GM23338 (cell line): ENCODE results near the gene TNNT1. TPM values are rescaled to one million over a fixed set of nuclear protein-coding genes. Genes with fewer than 3 reads are reported as not detected.
"Not testable (repeated sequence)": the region's sequence is repeated elsewhere in the genome, so short reads cannot be mapped to it uniquely, and the experiment has no call there.

Experiments
- ATAC-seq: fragments of 200-7000 bp; cut with Tn5 transposase; 3 replicates; pipeline ENCODE4 v1.9.1; 2020
- DNase-seq: peaks from one replicate; pipeline ENCODE4 v3.0.0-alpha.2; 2015; ENCODE audit warnings: low spot score
- H2AFZ ChIP-seq: fragments of 200-600 bp; sonication (generic); 2 replicates; pipeline ENCODE4 v1.8.0; 2016; ENCODE audit warnings: antibody characterized with exemption, mild to moderate bottlenecking, moderate library complexity
- H3F3A ChIP-seq: fragments of 200-600 bp; sonication (generic); replicated peaks from 2 replicates; pipeline ENCODE4 v1.8.0; 2017; ENCODE audit warnings: antibody characterized with exemption, mixed run types, low read depth
- H3K27ac ChIP-seq: fragments of 200-600 bp; sonication (generic); 2 replicates; pipeline ENCODE4 v1.6.1; 2016; ENCODE audit warnings: low read depth
- H3K27me3 ChIP-seq: fragments of 200-600 bp; sonication (generic); 2 replicates; pipeline ENCODE4 v1.8.0; 2016; ENCODE audit warnings: mild to moderate bottlenecking, mixed run types, moderate library complexity; ENCODE audit not compliant: insufficient read depth
- H3K36me3 ChIP-seq: fragments of 200-600 bp; sonication (generic); 2 replicates; pipeline ENCODE4 v1.8.0; 2016; ENCODE audit warnings: mild to moderate bottlenecking; ENCODE audit not compliant: insufficient read depth
- H3K4me1 ChIP-seq: fragments of 200-600 bp; sonication (generic); 2 replicates; pipeline ENCODE4 v1.8.0; 2016; ENCODE audit warnings: mild to moderate bottlenecking, moderate library complexity; ENCODE audit not compliant: insufficient read depth
- H3K4me2 ChIP-seq: fragments of 200-600 bp; sonication (generic); 2 replicates; pipeline ENCODE4 v1.7.1; 2017; ENCODE audit warnings: mixed run types
- H3K4me3 ChIP-seq: fragments of 200-600 bp; sonication (generic); 2 replicates; pipeline ENCODE4 v1.6.1; 2016; ENCODE audit warnings: mixed run types
- H3K79me2 ChIP-seq: fragments of 200-600 bp; sonication (generic); replicated peaks from 2 replicates; pipeline ENCODE4 v1.8.0; 2017; ENCODE audit warnings: mild to moderate bottlenecking; ENCODE audit not compliant: insufficient read depth
- H3K9me2 ChIP-seq: fragments of 200-600 bp; sonication (generic); 2 replicates; pipeline ENCODE4 v1.8.0; 2017; ENCODE audit not compliant: insufficient read depth
- H4K20me1 ChIP-seq: fragments of 200-600 bp; sonication (generic); replicated peaks from 2 replicates; pipeline ENCODE4 v1.8.0; 2017; ENCODE audit warnings: mild to moderate bottlenecking; ENCODE audit not compliant: insufficient read depth
- H3K27ac Mint-ChIP-seq: 2 replicates; pipeline ENCODE4 v1.8.0; 2020; ENCODE audit warnings: inconsistent platforms, mild to moderate bottlenecking, moderate library complexity, mixed read lengths
- H3K27me3 Mint-ChIP-seq: 3 replicates; pipeline ENCODE4 v1.8.0; 2022; ENCODE audit warnings: low read depth, mild to moderate bottlenecking, moderate library complexity, mixed read lengths, inconsistent platforms; ENCODE audit not compliant: insufficient read depth, poor library complexity
- H3K36me3 Mint-ChIP-seq: 3 replicates; pipeline ENCODE4 v1.8.0; 2021; ENCODE audit warnings: low read depth, mild to moderate bottlenecking, inconsistent platforms, moderate library complexity, mixed read lengths
- H3K4me1 Mint-ChIP-seq: 3 replicates; pipeline ENCODE4 v1.8.0; 2020; ENCODE audit warnings: mild to moderate bottlenecking, inconsistent platforms, mixed read lengths
- H3K4me3 Mint-ChIP-seq: 3 replicates; pipeline ENCODE4 v1.8.0; 2021; ENCODE audit warnings: moderate library complexity, mild to moderate bottlenecking, inconsistent platforms, mixed read lengths
- H3K9me3 Mint-ChIP-seq: 3 replicates; pipeline ENCODE4 v1.8.0; 2020; ENCODE audit warnings: moderate library complexity, mild to moderate bottlenecking, inconsistent platforms, mixed read lengths
- CREB1 ChIP-seq: fragments of 250-450 bp; sonication (Bioruptor Pico); IDR thresholded peaks from 2 replicates; pipeline ENCODE4 v1.5.0; 2020; ENCODE audit warnings: low read depth, mild to moderate bottlenecking, moderate library complexity
- EZH2 ChIP-seq: fragments of 200-600 bp; sonication (generic); IDR thresholded peaks from one replicate; pipeline ENCODE4 v1.8.0; 2017; ENCODE audit warnings: antibody characterized with exemption, mild to moderate bottlenecking, low read depth; ENCODE audit not compliant: unreplicated experiment
- EZH2phosphoT487 ChIP-seq: fragments of 200-600 bp; sonication (generic); IDR thresholded peaks from one replicate; pipeline ENCODE4 v1.8.1; 2018; ENCODE audit warnings: antibody characterized with exemption; ENCODE audit not compliant: unreplicated experiment
- JUNB ChIP-seq: IDR thresholded peaks from one replicate; pipeline ENCODE4 v1.6.1; 2016; ENCODE audit warnings: antibody characterized with exemption; ENCODE audit not compliant: unreplicated experiment
- STAT1 ChIP-seq: IDR thresholded peaks from one replicate; pipeline ENCODE4 v1.6.1; 2016; ENCODE audit warnings: antibody characterized with exemption; ENCODE audit not compliant: unreplicated experiment
- ZNF331 ChIP-seq: fragments of 250-450 bp; sonication (Bioruptor Pico); IDR thresholded peaks from 2 replicates; pipeline ENCODE4 v1.5.0; 2020; ENCODE audit warnings: low read depth, mild to moderate bottlenecking, moderate library complexity
- polyA plus RNA-seq: library from polyadenylated mRNA; unstranded; fragments of >200 nt; fragmentation: Nextera tagmentation; extraction: Ambion mirVana; gene quantifications from 2 replicates; pipeline ENCODE4 v1.2.1, GENCODE V29; 2016
- total RNA-seq: library from RNA; depleted of rRNA; stranded (reverse); fragments of >200 nt; shearing (Covaris generic); gene quantifications from 2 replicates; pipeline ENCODE4 v1.2.3, GENCODE V29; 2014
- TF ChIP-seq, protein P1 (sequence below): fragments of 250-450 bp; sonication (Bioruptor Pico); IDR thresholded peaks from 2 replicates; pipeline ENCODE4 v1.5.0; 2020; ENCODE audit warnings: mild to moderate bottlenecking, moderate library complexity
- TF ChIP-seq, protein P2 (sequence below), 2 experiments: fragments of 200-600 bp in 1 of 2; sonication (generic) in 1 of 2; conservative IDR thresholded peaks; 2 replicates each; pipeline versions ENCODE4 v1.5.1 to v1.6.1; 2016 to 2017; ENCODE audit warnings: antibody characterized with exemption in 2 of 2, low read depth in 2 of 2, mild to moderate bottlenecking in 2 of 2, moderate library complexity in 1 of 2

TNNT1 gene
- total and polyA plus RNA-seq, 2 experiments from 2014 or later, result 59.3 to 150 TPM

DNA sequence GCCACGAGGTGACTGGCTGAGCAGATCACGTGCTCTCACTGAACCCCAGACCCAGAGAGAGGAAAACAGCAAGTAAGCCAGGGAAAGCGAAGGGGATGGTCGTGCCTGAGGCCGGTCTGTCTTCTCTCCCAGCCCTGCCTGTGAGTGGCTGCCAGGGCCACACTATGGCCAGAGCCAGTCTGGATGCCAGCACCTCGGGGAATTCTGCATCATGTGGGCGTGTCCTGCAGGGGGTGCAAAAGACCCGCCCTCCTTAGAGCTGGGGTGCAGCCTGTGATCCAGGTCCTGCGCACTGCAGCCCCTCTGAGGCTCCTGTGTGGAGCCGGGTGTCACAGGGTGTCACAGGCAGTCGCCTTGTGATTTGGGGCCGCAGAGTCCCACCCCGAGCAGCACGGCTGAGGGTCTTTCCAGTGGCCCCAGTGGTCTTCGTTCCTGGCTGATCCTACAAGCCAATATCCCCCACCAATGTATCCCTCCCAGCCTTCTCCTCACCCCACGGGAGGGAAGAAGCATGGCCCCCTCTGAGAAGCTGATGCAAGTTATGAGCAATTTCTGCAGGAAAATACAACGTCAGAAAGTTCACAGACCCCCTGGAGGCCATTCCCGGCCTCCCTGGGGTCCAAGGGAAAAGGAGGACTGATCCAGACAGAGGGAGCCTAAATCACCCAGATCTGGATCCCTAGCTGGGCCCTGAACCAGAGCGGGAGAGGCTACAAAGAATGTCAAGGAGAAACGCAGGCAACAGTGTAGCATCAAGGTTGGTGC, 39.3 kb downstream of the TNNT1 start (continued):
- TF ChIP-seq, protein P1, sequence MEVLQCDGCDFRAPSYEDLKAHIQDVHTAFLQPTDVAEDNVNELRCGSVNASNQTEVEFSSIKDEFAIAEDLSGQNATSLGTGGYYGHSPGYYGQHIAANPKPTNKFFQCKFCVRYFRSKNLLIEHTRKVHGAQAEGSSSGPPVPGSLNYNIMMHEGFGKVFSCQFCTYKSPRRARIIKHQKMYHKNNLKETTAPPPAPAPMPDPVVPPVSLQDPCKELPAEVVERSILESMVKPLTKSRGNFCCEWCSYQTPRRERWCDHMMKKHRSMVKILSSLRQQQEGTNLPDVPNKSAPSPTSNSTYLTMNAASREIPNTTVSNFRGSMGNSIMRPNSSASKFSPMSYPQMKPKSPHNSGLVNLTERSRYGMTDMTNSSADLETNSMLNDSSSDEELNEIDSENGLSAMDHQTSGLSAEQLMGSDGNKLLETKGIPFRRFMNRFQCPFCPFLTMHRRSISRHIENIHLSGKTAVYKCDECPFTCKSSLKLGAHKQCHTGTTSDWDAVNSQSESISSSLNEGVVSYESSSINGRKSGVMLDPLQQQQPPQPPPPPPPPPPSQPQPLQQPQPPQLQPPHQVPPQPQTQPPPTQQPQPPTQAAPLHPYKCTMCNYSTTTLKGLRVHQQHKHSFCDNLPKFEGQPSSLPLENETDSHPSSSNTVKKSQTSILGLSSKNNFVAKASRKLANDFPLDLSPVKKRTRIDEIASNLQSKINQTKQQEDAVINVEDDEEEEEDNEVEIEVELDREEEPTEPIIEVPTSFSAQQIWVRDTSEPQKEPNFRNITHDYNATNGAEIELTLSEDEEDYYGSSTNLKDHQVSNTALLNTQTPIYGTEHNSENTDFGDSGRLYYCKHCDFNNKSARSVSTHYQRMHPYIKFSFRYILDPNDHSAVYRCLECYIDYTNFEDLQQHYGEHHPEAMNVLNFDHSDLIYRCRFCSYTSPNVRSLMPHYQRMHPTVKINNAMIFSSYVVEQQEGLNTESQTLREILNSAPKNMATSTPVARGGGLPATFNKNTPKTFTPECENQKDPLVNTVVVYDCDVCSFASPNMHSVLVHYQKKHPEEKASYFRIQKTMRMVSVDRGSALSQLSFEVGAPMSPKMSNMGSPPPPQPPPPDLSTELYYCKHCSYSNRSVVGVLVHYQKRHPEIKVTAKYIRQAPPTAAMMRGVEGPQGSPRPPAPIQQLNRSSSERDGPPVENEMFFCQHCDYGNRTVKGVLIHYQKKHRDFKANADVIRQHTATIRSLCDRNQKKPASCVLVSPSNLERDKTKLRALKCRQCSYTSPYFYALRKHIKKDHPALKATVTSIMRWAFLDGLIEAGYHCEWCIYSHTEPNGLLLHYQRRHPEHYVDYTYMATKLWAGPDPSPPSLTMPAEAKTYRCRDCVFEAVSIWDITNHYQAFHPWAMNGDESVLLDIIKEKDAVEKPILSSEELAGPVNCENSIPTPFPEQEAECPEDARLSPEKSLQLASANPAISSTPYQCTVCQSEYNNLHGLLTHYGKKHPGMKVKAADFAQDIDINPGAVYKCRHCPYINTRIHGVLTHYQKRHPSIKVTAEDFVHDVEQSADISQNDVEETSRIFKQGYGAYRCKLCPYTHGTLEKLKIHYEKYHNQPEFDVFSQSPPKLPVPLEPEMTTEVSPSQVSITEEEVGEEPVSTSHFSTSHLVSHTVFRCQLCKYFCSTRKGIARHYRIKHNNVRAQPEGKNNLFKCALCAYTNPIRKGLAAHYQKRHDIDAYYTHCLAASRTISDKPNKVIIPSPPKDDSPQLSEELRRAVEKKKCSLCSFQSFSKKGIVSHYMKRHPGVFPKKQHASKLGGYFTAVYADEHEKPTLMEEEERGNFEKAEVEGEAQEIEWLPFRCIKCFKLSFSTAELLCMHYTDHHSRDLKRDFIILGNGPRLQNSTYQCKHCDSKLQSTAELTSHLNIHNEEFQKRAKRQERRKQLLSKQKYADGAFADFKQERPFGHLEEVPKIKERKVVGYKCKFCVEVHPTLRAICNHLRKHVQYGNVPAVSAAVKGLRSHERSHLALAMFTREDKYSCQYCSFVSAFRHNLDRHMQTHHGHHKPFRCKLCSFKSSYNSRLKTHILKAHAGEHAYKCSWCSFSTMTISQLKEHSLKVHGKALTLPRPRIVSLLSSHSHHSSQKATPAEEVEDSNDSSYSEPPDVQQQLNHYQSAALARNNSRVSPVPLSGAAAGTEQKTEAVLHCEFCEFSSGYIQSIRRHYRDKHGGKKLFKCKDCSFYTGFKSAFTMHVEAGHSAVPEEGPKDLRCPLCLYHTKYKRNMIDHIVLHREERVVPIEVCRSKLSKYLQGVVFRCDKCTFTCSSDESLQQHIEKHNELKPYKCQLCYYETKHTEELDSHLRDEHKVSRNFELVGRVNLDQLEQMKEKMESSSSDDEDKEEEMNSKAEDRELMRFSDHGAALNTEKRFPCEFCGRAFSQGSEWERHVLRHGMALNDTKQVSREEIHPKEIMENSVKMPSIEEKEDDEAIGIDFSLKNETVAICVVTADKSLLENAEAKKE (CRISPR knock-in tag), result no peak
- TF ChIP-seq EZH2phosphoT487, result no peak
- TF ChIP-seq STAT1, result no peak
- TF ChIP-seq, protein P2, sequence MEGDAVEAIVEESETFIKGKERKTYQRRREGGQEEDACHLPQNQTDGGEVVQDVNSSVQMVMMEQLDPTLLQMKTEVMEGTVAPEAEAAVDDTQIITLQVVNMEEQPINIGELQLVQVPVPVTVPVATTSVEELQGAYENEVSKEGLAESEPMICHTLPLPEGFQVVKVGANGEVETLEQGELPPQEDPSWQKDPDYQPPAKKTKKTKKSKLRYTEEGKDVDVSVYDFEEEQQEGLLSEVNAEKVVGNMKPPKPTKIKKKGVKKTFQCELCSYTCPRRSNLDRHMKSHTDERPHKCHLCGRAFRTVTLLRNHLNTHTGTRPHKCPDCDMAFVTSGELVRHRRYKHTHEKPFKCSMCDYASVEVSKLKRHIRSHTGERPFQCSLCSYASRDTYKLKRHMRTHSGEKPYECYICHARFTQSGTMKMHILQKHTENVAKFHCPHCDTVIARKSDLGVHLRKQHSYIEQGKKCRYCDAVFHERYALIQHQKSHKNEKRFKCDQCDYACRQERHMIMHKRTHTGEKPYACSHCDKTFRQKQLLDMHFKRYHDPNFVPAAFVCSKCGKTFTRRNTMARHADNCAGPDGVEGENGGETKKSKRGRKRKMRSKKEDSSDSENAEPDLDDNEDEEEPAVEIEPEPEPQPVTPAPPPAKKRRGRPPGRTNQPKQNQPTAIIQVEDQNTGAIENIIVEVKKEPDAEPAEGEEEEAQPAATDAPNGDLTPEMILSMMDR (conservative IDR thresholded peaks at IDR 0.05; ENCODE audit: low read depth in 2 of 2), result no peak
- no peak for TF ChIP-seq CREB1 (CRISPR knock-in tag)
- TF ChIP-seq JUNB, result no peak
- no peak for TF ChIP-seq EZH2
- no peak for TF ChIP-seq ZNF331 (CRISPR knock-in tag)

DNA sequence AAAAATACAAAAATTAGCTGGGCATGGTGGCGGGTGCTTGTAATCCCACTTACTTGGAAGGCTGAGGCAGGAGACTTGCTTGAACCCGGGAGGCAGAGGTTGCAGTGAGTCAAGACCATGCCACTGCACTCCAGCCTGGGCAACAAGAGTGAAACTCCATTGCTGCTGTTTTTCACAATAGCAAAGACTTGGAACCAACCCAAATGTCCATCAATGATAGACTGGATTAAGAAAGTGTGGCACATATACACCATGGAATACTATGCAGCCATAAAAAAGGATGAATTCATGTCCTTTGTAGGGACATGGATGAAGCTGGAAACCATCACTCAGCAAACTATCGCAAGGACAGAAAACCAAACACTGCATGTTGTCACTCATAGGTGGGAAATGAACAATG, 41.8 kb downstream of the TNNT1 start:
- H3K36me3 ChIP-seq, H3K27me3 ChIP-seq, H3K4me3 ChIP-seq, H3K27me3 Mint-ChIP-seq, H3F3A ChIP-seq, H3K9me3 Mint-ChIP-seq, H3K27ac ChIP-seq, H3K27ac Mint-ChIP-seq, H3K4me2 ChIP-seq, ATAC-seq, H2AFZ ChIP-seq, H3K4me1 ChIP-seq, H3K9me2 ChIP-seq, DNase-seq, H3K4me3 Mint-ChIP-seq, H3K79me2 ChIP-seq, H3K4me1 Mint-ChIP-seq: not testable (repeated sequence)
- peaks cover 23% of the 10 kb centered on the region; the same call in 1 of the 2 replicates for H4K20me1 ChIP-seq
- H3K36me3 Mint-ChIP-seq, result peaks cover 23% of the 10 kb centered on the region
